OCI-LY7 (cell line): Measurements from ENCODE around the gene WNT2.

Experiments used
- EZH2phosphoT487 ChIP-seq: fragments of 200-600 bp; sonication (generic); IDR thresholded peaks from 2 replicates; pipeline ENCODE4 v1.6.1; 2018; ENCODE audit warnings: low read depth, borderline replicate concordance, mild to moderate bottlenecking, mixed run types, antibody characterized with exemption, low read length, moderate library complexity, mixed read lengths
- TF ChIP-seq, protein P1 (sequence below): fragments of 200-600 bp; sonication (generic); conservative IDR thresholded peaks from 2 replicates; pipeline ENCODE4 v1.5.1; 2014; ENCODE audit warnings: mild to moderate bottlenecking, antibody characterized with exemption, low read length, moderate library complexity, mixed read lengths

DNA sequence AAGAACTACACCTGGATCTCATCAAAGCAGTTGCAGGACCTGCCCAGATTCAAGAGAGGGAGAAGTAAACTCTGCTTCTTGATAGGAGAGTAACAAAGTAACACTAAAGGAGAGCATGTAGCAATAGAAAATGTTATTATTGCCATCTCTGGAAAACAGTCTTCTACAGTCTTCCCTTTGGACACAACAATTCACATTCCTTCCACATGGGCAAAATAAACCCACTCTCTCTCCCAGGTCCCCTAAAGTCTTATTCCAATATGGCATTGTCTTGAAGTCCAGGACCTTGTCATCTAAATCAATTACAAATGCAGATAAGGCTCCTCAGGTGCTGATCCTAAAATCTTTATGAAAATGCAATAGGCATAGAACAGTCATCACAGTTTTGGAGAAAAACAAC, 10.3 kb upstream of the WNT2 start:
- TF ChIP-seq, protein P1, sequence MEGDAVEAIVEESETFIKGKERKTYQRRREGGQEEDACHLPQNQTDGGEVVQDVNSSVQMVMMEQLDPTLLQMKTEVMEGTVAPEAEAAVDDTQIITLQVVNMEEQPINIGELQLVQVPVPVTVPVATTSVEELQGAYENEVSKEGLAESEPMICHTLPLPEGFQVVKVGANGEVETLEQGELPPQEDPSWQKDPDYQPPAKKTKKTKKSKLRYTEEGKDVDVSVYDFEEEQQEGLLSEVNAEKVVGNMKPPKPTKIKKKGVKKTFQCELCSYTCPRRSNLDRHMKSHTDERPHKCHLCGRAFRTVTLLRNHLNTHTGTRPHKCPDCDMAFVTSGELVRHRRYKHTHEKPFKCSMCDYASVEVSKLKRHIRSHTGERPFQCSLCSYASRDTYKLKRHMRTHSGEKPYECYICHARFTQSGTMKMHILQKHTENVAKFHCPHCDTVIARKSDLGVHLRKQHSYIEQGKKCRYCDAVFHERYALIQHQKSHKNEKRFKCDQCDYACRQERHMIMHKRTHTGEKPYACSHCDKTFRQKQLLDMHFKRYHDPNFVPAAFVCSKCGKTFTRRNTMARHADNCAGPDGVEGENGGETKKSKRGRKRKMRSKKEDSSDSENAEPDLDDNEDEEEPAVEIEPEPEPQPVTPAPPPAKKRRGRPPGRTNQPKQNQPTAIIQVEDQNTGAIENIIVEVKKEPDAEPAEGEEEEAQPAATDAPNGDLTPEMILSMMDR, result no peak
- TF ChIP-seq EZH2phosphoT487, result no peak
